NCI-H748 treated with DMSO at 0.1 percent for 48 hours (cell line): ENCODE results near the gene LDHA.

Source experiments
- DNase-seq: peaks from one replicate; lab custom pipeline; 2025; lab: John Stamatoyannopoulos, UW

LDHA gene

DNA sequence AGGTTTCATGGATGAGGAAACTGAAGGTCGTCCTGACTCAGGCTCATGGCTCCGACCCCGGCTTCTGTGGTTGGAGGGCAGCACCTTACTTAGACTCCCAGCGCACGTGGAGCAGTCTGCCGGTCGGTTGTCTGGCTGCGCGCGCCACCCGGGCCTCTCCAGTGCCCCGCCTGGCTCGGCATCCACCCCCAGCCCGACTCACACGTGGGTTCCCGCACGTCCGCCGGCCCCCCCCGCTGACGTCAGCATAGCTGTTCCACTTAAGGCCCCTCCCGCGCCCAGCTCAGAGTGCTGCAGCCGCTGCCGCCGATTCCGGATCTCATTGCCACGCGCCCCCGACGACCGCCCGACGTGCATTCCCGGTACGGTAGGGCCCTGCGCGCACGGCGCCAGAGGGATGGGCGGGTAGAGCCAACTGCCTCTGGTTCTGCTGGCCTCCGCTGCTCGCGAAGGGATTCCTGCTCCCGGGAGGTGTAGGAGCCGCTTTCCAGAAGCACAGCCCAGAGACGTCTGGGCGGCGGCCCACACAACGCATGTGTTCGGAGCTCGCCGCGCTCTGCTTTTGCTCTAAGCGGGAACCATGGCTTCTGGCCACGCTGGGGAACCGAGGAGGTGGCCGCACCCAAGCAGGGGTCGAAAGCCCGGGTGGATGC lies at the start of gene LDHA:
Gene LDHA (plus strand): TSS at position 289 of the 653 bp plus-strand sequence. CDS start 2,280 bp downstream, outside the sequence.
- peak; percentile 86 for DNase-seq

DNA sequence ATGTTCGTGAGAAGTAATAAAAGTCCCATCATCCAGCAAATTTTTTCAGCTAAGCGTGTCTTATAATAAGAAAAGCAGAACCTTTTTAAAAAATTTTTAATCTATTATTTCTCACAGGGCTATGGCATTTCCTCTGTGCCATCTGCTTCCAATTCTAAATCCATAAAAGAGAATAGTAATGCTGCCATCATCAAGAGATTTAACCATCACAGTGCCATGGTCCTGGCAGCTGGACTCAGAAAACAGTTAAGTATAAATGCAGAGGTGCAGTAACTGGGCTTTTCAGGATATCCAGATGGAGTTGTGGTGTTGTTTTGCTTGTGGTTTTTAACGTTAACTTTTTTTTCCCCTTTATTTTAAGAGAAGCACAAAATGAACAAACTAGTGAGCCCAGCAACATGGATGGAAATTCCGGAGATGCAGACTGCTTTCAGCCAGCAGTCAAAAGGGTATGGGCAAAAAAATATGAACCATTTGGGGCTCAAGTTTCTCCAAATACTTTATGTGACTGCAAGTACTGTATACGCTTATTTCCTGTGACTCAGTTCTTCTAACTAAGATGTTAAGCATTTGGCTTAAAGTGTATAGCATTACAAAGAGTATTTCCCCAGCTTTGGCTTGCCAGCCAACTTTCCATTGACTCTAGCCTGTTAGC lies 46.8 kb upstream of the LDHA start:
- DNase-seq = no peak

DNA sequence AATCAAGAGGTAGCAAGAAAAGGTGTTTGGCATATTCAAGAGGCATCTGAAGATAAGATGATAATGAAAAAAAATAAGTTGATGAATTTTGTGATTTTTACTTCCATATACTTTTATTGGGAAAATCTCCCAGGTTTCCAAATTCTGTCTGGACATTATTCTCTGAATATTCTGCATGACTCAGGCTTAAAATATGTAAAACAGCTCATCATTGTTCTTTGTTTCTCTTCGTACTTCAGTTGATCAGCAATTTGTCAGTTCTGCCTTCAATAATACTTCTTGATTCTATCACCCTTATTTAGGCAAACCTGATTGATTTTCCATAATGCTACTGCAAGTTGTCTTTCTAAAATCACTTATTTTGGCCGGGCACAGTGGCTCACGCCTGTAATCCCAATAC lies 41.8 kb upstream of the LDHA start:
- DNase-seq = no peak

DNA sequence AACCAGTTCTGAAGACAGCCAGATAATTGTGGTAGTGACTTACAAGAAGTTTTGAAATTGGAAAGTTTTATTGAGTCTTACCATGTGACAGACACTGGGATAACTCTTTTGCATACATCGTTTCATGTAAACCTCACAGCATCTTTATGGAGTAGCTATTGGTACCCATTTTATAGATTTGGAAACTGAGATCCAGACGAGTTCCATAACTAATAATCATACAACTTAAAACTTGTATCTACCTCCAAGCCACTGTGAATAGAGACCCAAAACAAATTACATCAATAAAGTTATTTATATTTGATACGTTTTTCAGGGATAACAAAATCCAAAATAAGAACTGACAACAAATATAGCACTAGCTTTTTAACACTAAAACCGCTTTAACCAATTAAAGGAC lies 35.7 kb upstream of the LDHA start:
- DNase-seq = no peak

DNA sequence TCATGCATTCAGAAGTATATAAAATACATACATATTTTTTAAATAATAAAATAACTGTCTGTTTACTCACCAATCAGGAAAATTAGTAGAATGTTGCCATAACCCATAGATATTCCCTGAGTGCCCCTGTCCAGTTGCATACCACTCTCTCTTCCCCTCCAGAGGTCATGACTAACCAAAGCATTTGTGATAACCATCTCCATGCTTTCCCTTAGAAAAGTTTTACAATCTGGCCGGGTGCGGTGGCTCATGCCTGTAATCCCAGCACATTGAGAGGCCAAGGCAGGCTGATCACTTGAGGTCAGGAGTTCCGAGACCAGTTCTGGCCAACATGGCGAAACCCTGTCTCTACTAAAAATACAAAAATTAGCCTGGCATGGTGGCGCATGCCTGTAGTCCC lies 33.2 kb upstream of the LDHA start:
- no peak for DNase-seq

DNA sequence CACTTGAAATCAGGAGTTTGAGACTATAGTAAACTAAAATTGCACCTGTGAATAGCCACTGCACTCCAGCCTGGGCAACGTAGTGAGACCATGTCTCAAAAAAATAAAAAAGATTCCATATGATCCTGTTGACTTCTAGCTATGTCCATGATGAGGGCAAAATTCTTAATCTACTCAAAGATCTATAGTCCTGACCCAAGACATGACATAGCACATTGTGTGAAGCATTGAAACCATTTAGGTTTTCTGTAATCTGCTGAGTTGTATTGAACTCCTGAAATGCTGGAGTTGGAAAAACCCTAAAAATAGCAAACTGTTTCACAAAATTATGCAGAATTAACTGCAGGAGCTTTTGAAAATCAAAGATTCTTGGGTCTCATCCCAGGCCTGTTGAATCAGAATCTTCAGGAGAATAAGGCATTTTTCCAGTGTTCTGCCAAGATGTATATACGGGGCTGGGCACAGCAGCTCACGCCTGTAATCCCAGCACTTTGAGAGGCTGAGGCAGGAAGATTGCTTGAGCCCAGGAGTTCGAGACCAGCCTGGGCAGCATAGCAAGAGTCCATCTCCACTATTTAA lies 29.8 kb upstream of the LDHA start:
- no peak for DNase-seq

DNA sequence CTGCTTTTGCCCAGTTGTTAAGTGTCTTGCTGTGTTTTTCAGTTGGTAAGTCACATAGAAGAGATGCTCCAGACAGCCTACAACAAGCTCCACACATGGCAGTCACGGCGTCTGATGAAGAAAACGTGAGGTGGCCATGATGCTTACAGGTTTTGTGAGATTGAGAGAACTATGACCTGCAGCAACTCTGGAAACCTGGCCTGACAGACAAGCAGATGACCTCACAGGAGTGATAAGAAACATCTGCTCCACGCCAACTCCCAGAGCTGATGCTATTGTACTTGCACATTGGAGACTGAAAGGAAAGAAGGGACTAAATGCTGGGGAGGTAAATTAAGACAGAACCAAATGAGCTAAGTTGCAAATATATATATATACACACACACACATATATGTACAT lies 28.6 kb upstream of the LDHA start:
- no peak for DNase-seq

DNA sequence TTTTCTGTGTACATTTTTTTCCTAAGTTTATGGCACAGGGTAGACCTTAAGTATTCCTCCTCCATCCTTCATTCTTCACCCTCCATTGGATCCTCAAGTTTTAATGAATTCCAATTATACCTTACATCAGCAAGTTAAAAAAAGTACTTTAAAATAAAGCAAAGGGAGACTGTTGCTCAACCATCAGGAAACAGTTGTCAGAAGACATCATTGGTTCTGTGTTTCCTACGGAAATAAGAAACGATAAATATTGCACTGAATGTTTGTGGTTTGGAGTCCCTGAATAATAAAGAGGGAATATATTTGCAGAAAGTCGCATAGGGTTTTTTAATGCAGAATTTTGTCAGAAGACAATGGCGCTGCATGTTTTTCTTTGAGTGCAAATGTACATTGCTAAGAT lies 28.1 kb upstream of the LDHA start:
- DNase-seq = no peak

DNA sequence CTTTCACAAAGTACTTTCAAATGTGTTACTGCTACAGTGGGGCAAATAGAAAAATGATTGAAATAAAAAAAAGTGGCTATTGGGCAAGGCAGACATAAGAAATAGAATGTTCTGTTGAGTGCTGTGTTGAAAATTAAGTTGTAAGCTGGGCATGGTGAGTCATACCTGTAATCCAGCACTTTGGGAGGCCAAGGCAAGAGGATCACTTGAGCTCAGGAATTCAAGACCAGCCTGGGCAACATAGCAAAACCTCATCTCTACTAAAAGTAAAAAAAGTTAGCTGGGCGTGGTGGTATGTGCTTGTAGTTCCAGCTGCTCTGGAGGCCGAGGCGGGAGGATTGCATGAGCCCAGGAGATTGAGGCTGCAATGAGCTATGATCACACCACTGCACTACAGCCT lies 26.9 kb upstream of the LDHA start:
- DNase-seq = no peak

DNA sequence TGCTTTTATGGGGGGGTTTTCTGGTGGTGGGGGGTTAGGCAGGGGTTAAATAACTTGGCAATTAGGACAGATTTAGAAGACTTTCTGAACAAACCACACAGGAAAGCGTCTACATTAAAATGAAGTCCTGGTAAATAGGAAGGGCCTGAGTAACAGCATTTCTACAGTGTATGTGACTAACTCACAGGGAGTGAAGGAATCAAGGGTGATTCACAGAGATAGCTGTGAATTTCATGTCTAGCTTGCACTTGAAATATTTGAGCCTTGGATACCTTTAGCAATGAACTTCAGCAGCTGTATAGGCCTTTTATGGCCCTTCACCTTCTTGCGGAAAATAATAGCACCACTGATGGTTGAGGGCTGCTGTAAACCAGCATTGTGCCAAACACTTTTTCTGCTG lies 26.1 kb upstream of the LDHA start:
- no peak for DNase-seq

DNA sequence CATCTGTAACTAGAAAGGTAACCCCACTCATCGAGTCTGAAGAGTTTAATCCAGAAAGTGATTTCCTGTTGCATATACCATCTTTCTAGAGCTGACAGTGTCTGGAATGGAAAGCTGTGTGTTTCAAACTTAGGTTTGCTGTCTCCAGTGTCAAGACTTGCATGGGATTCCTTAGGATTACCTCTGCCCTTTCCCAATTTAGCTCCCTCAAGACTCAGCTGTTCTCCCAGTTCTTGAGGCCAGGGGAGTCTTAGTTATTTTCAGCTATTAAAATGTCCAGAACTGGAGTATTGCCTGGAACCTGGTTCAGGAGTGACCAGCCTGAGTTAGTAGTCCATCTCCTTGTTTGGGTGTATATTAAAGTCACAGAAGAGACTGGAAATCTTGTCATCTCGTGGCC lies 25.0 kb upstream of the LDHA start:
- DNase-seq = no peak

DNA sequence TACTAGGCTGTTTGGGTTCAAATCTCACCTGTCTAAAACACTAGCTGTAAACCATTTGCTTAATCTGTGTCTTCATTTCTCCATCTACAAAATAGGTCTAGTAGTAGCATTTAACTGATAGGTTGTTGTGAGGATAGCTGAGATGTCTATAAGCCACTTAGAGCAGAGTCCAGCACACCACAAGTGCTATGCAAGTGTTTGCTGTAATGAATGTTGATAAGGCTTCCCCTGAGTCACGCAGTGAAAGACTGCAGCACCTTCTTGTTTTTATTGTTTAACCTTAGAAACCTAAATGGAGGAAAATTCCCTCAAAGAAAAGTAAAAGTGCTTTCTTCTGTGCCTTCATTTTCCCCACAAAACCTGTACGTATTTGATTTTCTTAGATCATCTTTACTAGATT lies 23.1 kb upstream of the LDHA start:
- no peak for DNase-seq

DNA sequence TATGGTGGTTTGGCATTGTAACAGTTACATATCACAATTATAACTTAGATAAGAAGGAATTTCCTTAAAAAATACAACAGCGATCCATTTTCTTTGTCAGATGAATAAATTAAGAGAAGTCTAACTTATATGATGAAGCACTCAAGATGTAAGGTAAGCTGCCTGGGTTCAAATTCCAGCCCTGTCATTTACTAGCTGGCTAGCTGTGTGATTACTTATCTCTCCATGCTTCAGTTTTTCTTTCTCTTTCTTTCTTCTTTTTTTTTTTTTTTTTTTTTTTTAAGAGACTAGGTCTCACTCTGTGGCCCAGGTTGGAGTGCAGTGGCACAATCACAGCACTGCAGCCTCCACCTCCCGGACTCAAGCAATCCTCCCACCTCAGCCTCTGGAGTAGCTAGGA lies 22.2 kb upstream of the LDHA start:
- no peak for DNase-seq

DNA sequence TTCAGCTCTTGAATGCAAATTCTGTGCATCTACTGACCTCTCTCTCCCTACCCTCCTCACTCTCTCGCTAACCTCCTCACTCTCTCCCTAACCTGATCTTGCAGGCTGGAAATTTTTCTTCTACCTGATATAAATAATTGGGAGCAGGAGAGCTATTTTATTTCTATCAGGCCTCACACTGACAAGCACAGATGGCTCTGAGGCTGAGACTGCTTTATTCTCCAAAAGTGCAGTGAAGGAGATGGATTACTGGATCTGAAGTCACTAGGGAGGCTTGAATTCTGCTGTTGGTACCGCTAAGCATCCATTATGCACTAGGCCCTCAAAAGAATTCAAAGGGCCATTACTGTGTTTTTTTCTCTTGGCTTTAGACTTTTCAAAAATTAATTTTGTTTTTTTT lies 19.4 kb upstream of the LDHA start:
- no peak for DNase-seq

DNA sequence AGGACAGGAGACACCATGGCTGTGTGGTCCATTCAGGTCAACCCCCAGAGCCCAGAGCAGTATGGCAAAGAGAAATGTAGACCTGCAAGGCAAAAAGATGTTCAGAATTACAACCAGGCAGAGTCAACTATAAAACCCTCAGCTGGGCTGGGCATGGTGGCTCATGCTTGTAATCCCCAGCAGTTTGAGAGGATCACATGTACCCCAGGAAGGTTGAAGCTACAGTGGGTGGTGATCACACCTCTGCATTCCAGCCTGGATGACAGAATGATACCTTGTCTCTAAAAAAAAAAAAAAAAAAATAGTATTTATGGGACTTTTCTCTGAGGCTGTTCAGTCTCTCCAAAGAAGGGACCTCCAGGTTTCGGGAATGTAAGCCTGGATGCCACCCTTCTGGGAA lies 18.4 kb upstream of the LDHA start:
- no peak for DNase-seq

DNA sequence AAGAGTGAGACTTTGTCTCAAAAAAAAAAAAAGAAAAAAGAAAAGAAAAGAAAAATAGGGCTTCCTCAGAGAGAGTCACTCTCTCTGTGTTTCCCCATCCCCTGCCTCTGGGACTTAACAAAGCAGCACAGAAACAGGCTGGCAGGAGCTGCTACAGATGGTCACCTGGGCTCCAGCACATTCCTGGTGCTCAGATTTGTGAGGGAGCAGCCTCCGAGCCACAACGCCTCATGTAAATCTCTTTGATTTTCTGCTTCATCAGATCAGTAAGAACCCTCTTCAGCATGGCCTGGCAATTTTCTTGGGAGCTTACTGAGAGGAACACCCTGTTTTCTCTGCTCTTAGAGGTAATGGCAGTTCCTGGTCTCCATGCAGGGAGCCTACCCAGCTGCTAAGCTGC lies 15.2 kb upstream of the LDHA start:
- DNase-seq = no peak

DNA sequence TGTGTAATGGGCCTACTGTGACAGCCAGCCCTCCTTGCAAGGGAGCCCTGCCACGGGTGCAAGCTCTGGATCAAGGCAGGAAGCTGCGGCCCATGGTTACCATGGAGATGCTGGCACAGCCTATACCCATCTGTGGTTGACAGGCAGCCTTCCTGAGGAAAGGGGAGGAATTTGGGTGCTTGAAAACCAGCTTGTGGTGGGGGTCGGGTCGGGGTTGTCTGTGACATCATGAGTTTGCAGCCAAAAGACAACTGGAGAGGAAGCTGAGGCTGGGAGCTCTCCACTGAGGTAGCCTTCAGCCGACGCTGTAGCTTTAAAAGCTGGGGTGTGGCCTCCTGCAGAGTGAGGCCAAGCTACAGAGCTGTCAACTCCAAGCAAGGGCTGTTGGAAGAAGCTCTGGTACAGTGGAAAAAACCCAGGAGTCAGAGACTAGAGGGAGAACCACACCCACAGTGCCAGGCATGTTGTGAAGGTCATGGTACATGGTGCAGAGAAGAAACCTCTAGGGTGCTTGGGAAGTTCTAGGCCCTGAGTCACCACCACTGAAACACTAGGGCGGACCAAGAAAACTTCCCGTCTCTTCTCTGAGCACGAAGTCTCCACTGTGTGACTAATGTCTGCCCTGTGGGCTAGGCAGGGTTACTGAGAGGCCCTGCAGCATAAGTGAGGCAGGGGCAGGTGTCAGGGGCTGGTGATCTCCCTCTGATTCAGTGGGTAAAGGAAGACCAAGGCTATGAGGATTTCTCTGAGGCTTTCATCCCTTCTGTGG lies 10.8 kb upstream of the LDHA start:
- DNase-seq = no peak

DNA sequence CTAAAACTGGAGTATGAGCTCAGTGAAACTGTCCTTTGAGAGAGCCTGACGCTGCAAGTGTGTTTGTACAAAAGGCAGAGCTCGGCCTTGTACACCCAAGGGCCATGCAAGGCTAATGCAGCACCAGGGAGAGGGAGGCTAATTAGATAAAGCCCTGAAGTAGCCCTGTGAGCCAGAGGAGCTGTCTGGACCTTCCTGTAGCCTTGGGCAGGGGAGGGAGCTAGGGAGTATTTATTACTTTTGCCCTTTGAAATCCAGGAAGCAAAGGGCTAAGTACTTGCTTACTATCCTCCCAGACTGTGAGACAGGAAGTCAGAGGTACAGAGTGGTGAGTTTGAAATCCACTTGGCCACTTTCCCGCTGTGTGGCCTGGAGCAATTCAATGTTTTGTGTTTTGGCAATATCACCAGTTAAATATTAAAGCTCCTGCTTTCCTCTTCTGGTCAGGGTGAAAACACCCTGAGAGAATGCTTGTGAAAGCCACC lies 10.2 kb upstream of the LDHA start:
- DNase-seq = no peak

DNA sequence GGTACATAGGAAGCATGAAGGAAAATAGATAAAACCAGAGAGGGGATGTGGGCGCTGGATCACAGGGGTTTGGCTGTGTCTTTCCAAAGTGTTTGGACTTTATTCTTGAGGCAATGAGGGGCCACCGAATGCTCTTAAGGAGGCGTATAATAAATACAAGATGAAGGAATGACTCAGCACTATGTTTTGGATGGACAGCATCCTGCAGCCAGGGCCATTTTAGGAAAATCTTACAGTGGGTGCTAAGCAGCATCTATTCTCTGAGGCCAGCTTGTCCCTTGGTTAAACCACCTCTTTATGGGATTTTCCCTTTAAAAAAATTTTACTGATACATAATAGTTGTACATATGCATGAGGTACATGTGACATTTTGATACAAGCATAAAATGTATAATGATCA lies 4.3 kb upstream of the LDHA start:
- no peak for DNase-seq

DNA sequence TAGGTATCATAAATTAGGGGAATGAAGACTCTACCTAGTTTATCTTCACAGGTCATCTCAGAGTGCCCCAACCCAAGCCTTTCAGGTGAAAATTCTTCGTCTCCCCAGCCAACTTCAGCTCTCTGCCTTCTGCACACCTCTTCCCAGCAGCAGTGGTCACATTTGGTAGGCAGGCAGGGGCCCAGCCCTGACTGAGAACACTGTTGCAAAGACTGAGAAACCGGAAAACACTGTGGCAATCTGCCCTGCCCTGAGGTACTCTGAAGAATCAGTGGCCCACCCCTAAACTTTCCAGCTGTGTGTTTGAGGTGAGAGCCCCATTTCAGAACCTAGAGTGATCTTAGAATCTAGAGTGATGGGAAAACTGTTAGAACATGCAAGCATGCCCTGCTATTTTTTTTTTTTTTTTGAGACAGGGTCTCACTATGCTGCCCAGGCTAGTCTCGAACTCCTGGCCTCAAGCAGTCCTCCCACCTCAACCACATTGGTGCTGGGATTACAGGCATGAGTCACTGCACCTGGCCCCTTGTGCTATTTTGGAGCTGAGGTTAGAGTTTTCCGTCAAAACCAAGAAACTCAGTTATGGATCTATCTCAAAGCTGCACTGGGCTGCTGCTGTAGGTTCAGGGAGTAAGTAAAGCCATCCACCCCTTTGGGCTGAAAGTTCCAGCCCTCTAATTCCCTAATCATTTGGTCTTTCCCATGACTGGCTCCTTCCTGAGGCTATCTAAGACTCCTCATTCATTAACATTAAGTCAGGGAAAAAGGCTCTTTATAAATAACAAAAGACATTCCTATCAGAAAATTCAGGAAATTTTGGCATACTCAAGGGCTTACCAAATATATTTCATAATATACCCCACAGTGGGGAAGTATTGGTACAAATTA lies 1.7 kb upstream of the LDHA start:
- DNase-seq = no peak

DNA sequence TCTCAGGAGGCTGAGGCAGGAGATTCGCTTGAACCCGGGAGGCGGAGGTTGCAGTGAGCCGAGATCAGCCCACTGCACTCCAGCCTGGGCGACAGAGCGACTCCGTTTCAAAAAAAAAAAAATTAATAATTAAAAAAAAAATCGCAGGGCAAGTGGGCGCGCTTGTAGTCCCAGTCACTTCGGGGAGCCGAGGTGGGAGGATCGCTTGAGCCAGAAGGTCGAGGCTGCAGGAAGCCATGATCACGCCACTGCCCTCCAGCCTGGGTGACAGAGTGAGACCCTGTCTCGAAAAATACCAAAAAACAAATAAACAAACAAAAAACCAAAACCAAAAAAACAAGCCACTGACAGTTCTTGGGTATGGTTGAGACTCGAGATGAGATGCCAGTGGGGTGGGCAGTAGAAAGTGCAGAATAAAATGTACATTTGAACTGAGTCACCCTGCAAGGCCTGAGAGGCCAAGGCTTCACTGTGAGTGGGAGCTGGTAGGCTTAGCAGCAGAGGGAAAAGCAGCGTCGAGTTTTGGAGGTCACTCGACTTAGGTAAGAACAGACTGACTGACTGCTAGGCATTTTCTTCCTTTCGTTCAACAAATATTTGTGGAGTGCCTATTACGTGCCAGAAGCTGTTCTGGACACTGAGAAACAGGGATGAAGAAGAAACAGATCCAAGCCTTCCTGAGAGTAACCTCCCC lies 635 bp upstream of the LDHA start:
- no peak for DNase-seq
